K562 (cell line): ENCODE data around the gene FUZ. TPM values are rescaled to one million over a fixed set of nuclear protein-coding genes. Genes with fewer than 3 reads are reported as not detected.
A peak's percentile ranks its signal among the peaks of the same experiment; 100 is the strongest.

Experiments used
- ARID2 ChIP-seq: fragments of 450-650 bp; IDR thresholded peaks from 2 replicates; pipeline ENCODE4 v1.6.1; 2017; ENCODE audit warnings: antibody characterized with exemption, mild to moderate bottlenecking
- CBX3 ChIP-seq, 2 experiments: IDR thresholded peaks; 1 replicate in 1 of 2; 2 replicates in 1 of 2; pipeline ENCODE4 v1.6.1; 2012; ENCODE audit warnings: inconsistent platforms in 2 of 2, low read length in 2 of 2, borderline replicate concordance in 1 of 2, control low read depth in 1 of 2
- E2F6 ChIP-seq, 2 experiments: IDR thresholded peaks; 2 replicates each; pipeline ENCODE4 v1.6.1; 2011; ENCODE audit warnings: borderline replicate concordance in 1 of 2, control low read depth in 1 of 2, low read depth in 1 of 2, low read length in 1 of 2, mild to moderate bottlenecking in 1 of 2, mixed read lengths in 1 of 2, moderate library complexity in 1 of 2; ENCODE audit not compliant: insufficient read depth in 1 of 2, insufficient read length in 1 of 2, poor library complexity in 1 of 2, severe bottlenecking in 1 of 2; ENCODE audit errors: extremely low read depth in 1 of 2
- HMGXB4 ChIP-seq: sonication (generic); formaldehyde crosslinking; IDR thresholded peaks from 2 replicates; pipeline ENCODE4 v1.8.1; 2023; ENCODE audit warnings: mild to moderate bottlenecking, missing genetic modification reagents
- HNRNPUL1 ChIP-seq: fragments of 200-400 bp; formaldehyde crosslinking; IDR thresholded peaks from 2 replicates; pipeline ENCODE4 v1.6.1; 2017; ENCODE audit warnings: low read length
- L3MBTL2 ChIP-seq: fragments of 450-650 bp; IDR thresholded peaks from 2 replicates; pipeline ENCODE4 v1.6.1; 2016; ENCODE audit warnings: mild to moderate bottlenecking, moderate library complexity
- MAFG ChIP-seq: fragments of 450-650 bp; conservative IDR thresholded peaks from 2 replicates; pipeline ENCODE4 v1.6.1; 2016; ENCODE audit warnings: missing genetic modification characterization, missing compliant biosample characterization
- MTA2 ChIP-seq: fragments of 450-650 bp; IDR thresholded peaks from 2 replicates; pipeline ENCODE4 v1.6.1; 2016; ENCODE audit warnings: low read depth
- SMAD3 ChIP-seq: fragments of 450-650 bp; formaldehyde crosslinking; conservative IDR thresholded peaks from 2 replicates; pipeline ENCODE4 v1.4.0; 2020; ENCODE audit warnings: mild to moderate bottlenecking
- SMARCC2 ChIP-seq: fragments of 450-650 bp; IDR thresholded peaks from 2 replicates; pipeline ENCODE4 v1.6.1; 2017; ENCODE audit warnings: antibody characterized with exemption, moderate library complexity, mild to moderate bottlenecking, low read depth
- SMC3 ChIP-seq: conservative IDR thresholded peaks from 2 replicates; pipeline ENCODE4 v1.6.1; 2011; ENCODE audit warnings: low read depth, low read length, improper control_type of control experiment; ENCODE audit not compliant: insufficient read depth
- SRSF3 ChIP-seq: fragments of 200-400 bp; formaldehyde crosslinking; IDR thresholded peaks from 2 replicates; pipeline ENCODE4 v1.6.1; 2016; ENCODE audit warnings: mild to moderate bottlenecking, low read length, moderate library complexity; ENCODE audit not compliant: insufficient read depth
- TCF7 ChIP-seq: sonication (generic); IDR thresholded peaks from 2 replicates; pipeline ENCODE4 v1.6.1; 2016; ENCODE audit warnings: antibody characterized with exemption, borderline replicate concordance
- THRAP3 ChIP-seq: fragments of 450-650 bp; IDR thresholded peaks from 2 replicates; pipeline ENCODE4 v1.6.1; 2016; ENCODE audit warnings: mild to moderate bottlenecking, inconsistent platforms, borderline replicate concordance
- ZNF133 ChIP-seq: fragments of 250-450 bp; sonication (Bioruptor Pico); IDR thresholded peaks from 2 replicates; pipeline ENCODE4 v1.4.0; 2020; ENCODE audit warnings: mild to moderate bottlenecking
- polyA plus RNA-seq, 8 experiments: library from polyadenylated mRNA; depleted of rRNA in 4 of 8; stranded (reverse) in 5 of 8; unstranded in 3 of 8; fragments of >200 nt; fragmentation: Nextera tagmentation in 2 of 8; fragmentation: Illumina TruSeq in 1 of 8; extraction: Ambion mirVana in 2 of 8; extraction: Trizol in 1 of 8; gene quantifications; 2 replicates each; pipeline versions ENCODE4 v1.2.1 to v1.2.3, GENCODE V29; 2011 to 2014; ENCODE audit warnings: inconsistent platforms in 1 of 8, missing spikeins in 1 of 8
- total RNA-seq, 7 experiments: library from RNA; depleted of rRNA in 6 of 7; stranded (reverse); fragments of >200 nt in 6 of 7; fragmentation: Illumina TruSeq in 2 of 7; extraction: Trizol in 2 of 7; gene quantifications; 2 replicates each; pipeline versions ENCODE4 v1.2.1 to v1.2.3, GENCODE V29; 2011 to 2021; ENCODE audit warnings: low replicate concordance in 1 of 7
- TF ChIP-seq, protein P1 (sequence below), 2 experiments: fragments of 150-350 bp in 1 of 2; IDR thresholded peaks; 2 replicates each; pipeline ENCODE4 v1.6.1; 2012 to 2016; ENCODE audit warnings: low read depth in 2 of 2, low read length in 2 of 2, mild to moderate bottlenecking in 1 of 2, moderate library complexity in 1 of 2
- TF ChIP-seq, protein P2 (sequence below): sonication (generic); formaldehyde crosslinking; IDR thresholded peaks from 2 replicates; pipeline ENCODE4 v1.9.0; 2022; ENCODE audit warnings: mild to moderate bottlenecking, missing genetic modification reagents
- TF ChIP-seq, protein P3 (sequence below): fragments of 250-450 bp; sonication (Bioruptor Pico); IDR thresholded peaks from 2 replicates; pipeline ENCODE4 v1.8.0; 2022; ENCODE audit warnings: moderate library complexity, mild to moderate bottlenecking, inconsistent platforms

FUZ gene
- total and polyA plus RNA-seq, 9 of the 15 experiments (the other 6 are each of a cell fraction or from before 2014, with no cell fraction given), result 0.17 to 7.6 (median 3.6) TPM; not detected in 1

DNA sequence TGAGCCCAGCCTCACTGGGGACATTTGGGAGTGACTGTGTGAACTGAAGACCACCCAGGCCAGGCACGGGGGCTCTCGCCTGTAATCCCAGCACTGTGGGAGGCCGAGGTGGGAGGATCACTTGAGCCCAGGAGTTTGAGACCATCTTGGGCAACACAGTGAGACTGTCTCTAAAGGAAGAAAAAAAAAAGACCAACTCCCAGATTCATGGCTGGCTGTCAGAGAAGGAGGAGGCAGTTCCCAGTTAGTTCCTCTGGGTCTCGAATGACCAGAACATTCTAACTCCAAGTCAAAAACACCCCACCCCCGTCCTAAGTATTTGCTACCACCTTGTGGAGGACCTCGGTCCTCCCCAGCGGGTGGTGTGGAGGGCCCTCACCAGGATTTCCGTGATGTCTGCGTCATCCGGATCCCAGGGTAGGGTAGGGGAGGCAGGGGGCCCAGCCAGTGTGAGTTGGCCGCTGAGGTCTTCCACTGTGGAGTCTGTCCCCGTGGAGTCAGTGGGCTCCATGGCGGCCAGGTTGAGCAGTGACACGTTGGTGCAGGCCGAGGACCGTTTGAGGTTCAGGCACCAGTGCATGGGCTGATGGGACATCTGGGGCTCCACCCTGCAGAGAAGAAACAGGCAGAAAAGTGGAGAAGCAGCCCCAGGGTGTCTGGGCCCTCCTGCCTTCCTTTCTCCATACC lies 51.3 kb downstream of the FUZ start (continued):
- TF ChIP-seq TCF7 (no peak), MTA2 (no peak), SRSF3 (no peak), ZNF133 (CRISPR knock-in tag) (no peak), ARID2 (peak; percentile 66; the same call in 1 of the 2 replicates), CBX3 (IDR thresholded peaks at IDR 0.05; ENCODE audit: borderline replicate concordance in 1 of 2, low read length in 2 of 2) (peak in 1 of 2 experiments; percentile 20; a peak in 1 of 3 replicates), SMC3 (peak; percentile 55; the same call in 1 of the 2 replicates), L3MBTL2 (peak; percentile 81), SMARCC2 (no peak), MAFG (tag) (0 out of 2 replicates have a peak, but pooled peaks have one; percentile 12), THRAP3 (no peak), SMAD3 (CRISPR knock-in tag) (peak; percentile 56; the same call in 1 of the 2 replicates), E2F6 (IDR thresholded peaks at IDR 0.05; ENCODE audit: borderline replicate concordance in 1 of 2, extremely low read depth in 1 of 2, insufficient read depth in 1 of 2, insufficient read length in 1 of 2, low read depth in 1 of 2, low read length in 1 of 2, poor library complexity in 1 of 2, severe bottlenecking in 1 of 2) (peak; percentile 39 to 40), HMGXB4 (CRISPR knock-in tag) (no peak), HNRNPUL1 (no peak)
- TF ChIP-seq, protein P1, sequence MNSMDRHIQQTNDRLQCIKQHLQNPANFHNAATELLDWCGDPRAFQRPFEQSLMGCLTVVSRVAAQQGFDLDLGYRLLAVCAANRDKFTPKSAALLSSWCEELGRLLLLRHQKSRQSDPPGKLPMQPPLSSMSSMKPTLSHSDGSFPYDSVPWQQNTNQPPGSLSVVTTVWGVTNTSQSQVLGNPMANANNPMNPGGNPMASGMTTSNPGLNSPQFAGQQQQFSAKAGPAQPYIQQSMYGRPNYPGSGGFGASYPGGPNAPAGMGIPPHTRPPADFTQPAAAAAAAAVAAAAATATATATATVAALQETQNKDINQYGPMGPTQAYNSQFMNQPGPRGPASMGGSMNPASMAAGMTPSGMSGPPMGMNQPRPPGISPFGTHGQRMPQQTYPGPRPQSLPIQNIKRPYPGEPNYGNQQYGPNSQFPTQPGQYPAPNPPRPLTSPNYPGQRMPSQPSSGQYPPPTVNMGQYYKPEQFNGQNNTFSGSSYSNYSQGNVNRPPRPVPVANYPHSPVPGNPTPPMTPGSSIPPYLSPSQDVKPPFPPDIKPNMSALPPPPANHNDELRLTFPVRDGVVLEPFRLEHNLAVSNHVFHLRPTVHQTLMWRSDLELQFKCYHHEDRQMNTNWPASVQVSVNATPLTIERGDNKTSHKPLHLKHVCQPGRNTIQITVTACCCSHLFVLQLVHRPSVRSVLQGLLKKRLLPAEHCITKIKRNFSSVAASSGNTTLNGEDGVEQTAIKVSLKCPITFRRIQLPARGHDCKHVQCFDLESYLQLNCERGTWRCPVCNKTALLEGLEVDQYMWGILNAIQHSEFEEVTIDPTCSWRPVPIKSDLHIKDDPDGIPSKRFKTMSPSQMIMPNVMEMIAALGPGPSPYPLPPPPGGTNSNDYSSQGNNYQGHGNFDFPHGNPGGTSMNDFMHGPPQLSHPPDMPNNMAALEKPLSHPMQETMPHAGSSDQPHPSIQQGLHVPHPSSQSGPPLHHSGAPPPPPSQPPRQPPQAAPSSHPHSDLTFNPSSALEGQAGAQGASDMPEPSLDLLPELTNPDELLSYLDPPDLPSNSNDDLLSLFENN (IDR thresholded peaks at IDR 0.05; ENCODE audit: low read depth in 2 of 2, low read length in 2 of 2), result no peak
- TF ChIP-seq, protein P2, sequence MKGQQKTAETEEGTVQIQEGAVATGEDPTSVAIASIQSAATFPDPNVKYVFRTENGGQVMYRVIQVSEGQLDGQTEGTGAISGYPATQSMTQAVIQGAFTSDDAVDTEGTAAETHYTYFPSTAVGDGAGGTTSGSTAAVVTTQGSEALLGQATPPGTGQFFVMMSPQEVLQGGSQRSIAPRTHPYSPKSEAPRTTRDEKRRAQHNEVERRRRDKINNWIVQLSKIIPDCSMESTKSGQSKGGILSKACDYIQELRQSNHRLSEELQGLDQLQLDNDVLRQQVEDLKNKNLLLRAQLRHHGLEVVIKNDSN (CRISPR knock-in tag), result 0 out of 2 replicates have a peak, but pooled peaks have one; percentile 22
- TF ChIP-seq, protein P3, sequence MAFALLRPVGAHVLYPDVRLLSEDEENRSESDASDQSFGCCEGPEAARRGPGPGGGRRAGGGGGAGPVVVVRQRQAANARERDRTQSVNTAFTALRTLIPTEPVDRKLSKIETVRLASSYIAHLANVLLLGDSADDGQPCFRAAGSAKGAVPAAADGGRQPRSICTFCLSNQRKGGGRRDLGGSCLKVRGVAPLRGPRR (CRISPR knock-in tag), result no peak
